ENCODE results near the gene CFAP74. TPM values are rescaled to one million over a fixed set of nuclear protein-coding genes. Genes with fewer than 3 reads are reported as not detected.

Gene CFAP74
- total RNA-seq, 1 experiment from 2014 or later = not detected

DNA sequence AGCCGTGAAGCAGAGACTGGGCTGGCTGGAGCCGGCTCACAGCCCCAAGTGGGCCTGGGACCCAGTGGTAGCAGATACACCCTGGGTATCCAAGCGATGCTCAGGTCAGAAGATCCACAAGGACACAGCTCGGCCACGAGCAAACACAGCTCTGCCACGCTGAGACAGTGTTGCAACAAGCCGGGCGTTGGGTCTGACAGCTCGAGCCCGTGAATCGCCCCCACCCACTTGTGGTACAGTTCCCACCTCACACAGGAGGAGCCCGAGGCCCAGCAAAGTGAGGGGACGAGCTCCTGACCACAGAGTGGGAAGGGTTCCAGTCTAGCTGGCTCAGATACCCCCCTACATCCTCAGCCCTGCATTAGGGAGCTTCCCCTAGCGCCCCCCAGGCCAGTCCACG is 37.7 kb upstream of the CFAP74 start:
- no peak for DNase-seq (ENCODE audit: low spot score)

DNA sequence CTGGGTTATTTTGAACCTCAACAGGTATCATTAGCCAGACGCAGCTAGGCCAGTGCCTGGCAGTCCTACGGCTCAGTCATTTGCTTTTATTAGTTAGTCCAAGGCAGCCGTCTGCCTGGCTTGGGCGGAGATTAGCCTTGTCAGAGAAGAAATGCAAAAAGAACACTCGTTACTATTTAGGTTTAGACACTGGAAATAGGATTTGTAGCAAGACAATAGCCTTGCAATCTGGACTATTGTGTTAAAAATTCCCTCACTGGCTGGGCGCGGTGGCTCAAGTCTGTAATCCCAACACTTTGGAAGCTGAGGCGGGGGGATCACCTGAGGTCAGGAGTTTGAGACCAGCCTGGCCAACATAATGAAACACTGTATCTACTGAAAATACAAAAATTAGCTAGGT is 35.7 kb upstream of the CFAP74 start:
- DNase-seq (ENCODE audit: low spot score) = no peak

GRCh38 chr1:2038229-2038628 is 34.6 kb upstream of the CFAP74 start:
- no peak for DNase-seq (ENCODE audit: low spot score)

GRCh38 chr1:2037314-2037979 is 33.9 kb upstream of the CFAP74 start:
- no peak for DNase-seq (ENCODE audit: low spot score)

DNA sequence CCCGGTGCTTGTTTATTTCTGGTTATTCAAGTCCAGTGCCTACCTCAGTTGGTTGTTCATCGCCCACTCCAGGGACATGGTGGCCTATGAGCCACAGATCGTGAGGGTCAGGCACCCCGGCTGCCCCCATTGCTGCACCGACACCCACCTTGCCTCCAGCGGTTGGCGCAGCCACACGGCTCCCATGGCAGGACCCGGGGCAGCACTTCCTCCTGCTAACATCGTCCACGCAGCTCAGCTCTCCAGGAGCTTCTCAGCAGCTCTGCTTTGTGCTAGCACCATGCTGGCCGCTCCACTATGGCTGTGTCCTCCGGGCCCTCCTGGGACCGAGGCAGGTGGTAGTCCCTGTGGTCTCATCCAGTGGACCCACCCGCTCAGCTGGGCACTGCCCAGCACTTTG is 32.7 kb upstream of the CFAP74 start:
- no peak for DNase-seq (ENCODE audit: low spot score)

- no peak for DNase-seq (ENCODE audit: low spot score)
These were observed 29.6 kb upstream of the CFAP74 start for GRCh38 chr1:2033165-2033564.

DNA sequence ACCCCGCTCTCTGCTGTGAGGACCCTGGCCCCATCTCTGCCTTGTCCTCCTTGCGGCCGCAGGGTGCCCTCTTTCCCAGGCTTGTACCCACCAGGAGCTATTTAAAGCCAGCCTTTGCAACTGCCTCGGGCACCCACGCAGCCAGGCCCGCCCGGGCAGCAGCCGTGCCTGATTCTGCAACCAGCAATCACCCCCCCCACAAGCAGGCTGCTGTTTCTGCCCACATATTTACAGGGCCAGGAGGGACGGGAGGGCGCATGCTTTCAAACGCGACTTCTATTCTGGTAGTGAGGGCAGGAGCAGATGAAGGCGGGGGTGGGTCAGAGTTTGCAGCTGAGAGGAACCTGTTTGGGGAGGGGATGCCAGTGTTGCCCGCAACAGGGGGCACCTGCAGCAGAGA is 29.2 kb upstream of the CFAP74 start:
- DNase-seq (ENCODE audit: low spot score) = no peak

DNA sequence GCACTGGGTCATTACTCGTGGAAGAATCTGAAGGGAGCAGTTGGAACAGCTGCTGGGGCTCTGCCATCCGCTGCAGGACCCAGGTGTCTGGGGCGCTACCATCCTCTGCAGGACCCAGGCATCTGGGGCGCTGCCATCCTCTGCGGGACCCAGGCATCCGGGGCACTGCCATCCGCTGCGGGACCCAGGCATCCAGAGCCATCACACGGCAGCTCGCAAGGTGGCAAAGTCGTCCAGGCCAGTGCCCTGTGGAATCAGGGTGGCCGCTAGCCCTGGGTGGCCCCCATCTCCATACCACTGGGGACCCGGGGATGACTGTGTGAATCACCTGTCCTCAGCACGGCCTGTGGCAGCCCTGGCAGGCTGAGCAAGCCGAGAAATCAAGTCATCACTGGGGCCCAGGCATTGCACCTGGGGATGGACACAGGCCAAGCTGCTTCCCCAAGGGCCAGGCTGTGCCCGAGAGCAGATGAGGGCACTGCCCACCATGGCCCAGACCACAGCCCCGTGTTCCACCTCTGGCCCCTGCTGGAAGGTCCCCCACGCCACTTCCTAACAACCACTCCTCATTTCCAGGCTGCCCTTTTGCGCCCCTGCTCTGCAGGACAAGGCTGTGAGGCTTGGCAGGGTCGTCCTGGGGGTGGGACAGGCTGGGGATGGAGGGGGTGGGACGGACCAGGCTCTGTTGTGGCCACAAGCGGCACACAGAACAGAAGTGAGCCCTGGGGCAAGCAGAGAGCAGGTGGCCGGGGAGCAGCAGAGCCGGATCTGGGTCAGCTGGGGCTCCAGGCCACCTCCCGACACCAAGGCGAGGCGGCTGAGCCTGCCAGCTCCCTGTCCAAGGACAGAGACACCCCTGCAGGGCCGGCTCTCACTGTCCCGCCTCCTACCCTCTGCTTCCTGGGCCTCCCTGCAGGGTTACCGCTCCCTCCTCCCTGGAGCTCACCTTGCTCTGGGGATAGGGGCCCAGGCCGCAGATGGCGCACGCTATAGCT is 28.3 kb upstream of the CFAP74 start:
- no peak for DNase-seq (ENCODE audit: low spot score)

- no peak for DNase-seq (ENCODE audit: low spot score)
These were observed 26.7 kb upstream of the CFAP74 start for GRCh38 chr1:2030076-2030871.

DNA sequence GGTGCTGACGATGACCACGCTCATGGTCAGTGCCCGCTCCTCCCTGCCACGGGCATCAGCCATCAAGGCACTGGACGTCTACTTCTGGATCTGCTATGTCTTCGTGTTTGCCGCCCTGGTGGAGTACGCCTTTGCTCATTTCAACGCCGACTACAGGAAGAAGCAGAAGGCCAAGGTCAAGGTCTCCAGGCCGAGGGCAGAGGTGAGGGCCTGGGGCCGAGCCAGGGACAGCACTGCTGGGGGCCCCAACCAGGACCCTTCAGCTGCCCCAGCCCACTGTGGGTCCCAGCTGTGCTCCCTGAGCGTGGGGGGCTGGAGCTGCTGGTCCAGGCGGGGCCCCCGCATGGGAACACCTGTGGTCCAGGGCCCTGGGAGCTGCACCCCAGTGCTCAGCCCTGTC is 26.0 kb upstream of the CFAP74 start:
- no peak for DNase-seq (ENCODE audit: low spot score)

DNA sequence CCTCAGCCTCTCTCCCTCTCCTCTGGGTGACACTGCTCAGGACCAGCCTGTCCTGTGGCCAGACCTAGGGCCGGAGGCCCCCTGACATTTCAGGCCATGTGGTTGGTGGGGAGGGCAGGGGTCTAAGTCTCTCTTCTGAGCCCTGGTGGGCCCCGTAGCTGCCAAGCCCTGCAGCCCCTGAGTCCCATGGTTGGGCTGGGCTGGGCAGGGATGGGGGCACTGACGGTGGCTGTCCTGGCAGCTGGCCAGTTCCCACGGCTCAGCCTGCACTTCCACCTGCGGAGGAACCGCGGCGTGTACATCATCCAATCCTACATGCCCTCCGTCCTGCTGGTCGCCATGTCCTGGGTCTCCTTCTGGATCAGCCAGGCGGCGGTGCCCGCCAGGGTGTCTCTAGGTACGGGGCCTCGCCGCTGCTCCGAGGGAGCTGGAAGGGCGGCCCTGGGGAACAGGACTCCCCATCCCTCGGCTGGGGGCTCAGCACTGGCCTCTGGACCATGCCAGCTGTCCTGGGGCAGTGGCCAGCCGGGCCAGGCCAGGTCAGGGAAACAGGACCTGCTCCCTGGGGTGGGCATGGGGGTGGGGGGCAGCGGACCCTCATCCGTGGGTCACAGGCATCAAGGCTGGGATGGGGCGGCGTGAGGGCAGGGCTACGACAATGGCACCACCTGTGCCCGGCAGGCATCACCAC is 25.4 kb upstream of the CFAP74 start:
- DNase-seq (ENCODE audit: low spot score) = no peak

DNA sequence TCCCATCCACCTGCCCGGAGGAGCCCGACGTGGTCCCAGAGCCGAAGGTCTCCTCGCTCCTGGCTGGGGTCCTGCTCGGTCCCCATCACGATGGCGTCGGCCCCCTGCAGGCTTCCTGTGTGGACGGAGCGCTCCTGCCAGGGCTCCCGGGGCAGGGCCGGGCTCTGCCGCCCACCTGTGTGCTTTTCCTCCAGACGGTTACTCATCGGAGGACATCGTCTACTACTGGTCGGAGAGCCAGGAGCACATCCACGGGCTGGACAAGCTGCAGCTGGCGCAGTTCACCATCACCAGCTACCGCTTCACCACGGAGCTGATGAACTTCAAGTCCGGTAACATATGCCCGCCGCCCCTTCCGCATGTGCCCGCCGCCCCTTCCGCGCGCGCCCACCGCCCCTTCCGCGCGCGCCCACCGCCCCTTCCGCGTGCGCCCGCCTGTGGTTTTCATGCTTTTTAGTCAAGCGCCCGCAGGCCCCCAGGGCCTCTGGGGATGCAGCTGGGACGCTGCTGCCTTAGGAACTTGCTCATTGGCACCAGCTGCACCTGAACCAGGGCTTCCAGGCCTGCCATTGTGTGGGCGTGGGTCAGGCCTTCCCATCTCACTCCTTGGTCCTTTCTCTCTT is 24.5 kb upstream of the CFAP74 start:
- DNase-seq (ENCODE audit: low spot score) = no peak

- no peak for DNase-seq (ENCODE audit: low spot score)
These were observed 21.9 kb upstream of the CFAP74 start for GRCh38 chr1:2025491-2025981.

DNA sequence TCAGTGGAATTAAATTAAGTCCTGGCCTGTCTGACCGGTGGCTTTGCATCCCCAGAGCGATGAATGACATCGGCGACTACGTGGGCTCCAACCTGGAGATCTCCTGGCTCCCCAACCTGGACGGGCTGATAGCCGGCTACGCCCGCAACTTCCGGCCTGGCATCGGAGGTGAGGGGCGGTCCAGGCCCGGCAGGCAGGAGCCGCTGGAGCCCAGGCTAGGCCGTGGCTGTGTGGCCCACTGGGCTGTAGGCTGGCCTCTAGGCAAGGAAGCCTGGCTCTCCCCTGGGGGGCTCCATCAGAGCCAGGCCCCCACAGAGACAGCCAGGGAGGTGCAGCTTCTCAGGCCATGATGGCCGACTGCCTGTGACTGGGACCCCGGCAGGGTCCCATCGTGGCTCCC is 21.3 kb upstream of the CFAP74 start:
- DNase-seq (ENCODE audit: low spot score) = no peak

- no peak for DNase-seq (ENCODE audit: low spot score)
These were observed 20.9 kb upstream of the CFAP74 start for GRCh38 chr1:2024451-2024850.

DNA sequence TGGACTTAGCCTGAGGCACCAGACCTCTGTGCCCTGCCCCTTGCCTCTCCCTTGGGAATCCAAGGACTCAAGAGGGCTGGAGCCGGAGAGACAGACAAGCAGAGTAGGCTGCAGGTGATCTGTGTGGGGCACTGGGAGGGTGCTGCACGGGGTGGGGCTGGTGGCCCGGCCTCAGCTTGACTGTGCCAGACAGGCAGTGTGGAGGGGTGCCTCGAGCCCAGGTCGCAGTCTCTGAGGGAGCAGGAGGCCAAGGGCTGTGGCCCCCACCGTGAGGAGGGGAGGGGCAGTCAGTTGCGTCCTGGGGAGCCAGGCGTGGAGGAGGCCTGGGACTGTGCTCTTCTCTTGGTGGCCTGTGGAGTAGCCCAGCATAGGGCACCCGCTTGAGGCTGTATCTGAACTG is 19.6 kb upstream of the CFAP74 start:
- DNase-seq (ENCODE audit: low spot score) = no peak

- DNase-seq (ENCODE audit: low spot score) = no peak
These were observed 18.6 kb upstream of the CFAP74 start for GRCh38 chr1:2022063-2022770.

DNA sequence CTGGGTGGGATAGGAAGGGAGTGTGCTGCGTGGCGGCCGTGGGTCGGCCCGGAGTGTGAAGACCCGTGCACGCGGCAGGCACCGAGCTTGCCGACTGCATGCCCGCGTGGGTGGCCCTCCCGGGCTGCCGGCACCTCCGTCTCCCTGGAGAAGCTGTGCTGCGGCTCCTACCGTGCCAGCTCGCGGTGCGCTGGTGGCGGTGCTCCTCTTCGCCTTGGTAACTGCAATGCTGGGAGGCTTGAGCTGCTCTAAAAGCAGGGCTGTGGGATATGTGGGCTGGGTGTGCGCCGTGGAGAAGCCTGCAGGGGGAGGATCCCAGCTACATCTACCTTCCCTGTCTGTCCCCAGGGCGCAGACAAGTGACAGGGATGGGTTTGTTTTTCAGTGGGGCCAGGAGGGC is 18.0 kb upstream of the CFAP74 start:
- no peak for DNase-seq (ENCODE audit: low spot score)

DNA sequence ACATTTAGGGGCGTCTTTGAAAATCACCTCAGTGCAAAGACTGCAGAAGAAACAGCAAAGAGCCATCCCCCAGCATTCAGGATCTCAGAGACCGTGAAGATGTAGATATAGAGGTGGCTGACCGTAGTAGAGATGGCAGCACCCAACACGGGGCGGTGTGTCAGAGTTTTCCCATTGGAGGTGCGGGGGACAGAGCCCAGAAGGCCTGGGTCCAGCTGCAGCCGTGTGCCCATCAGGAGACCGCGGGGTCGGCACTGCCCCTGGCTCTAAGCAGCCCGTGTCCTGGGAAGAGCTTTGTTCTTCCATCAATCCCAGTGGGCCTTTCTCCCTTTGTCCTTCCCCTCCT is 16.7 kb upstream of the CFAP74 start:
- no peak for DNase-seq (ENCODE audit: low spot score)

- no peak for DNase-seq (ENCODE audit: low spot score)
These were observed 16.2 kb upstream of the CFAP74 start for GRCh38 chr1:2019571-2020309.

Measured in HT-29 (cell line).